HepG2 (cell line): ENCODE results near the gene NOL4L. TPM values are rescaled to one million over a fixed set of nuclear protein-coding genes. Genes with fewer than 3 reads are reported as not detected.
A peak's percentile ranks its signal among the peaks of the same experiment; 100 is the strongest.

Source experiments
- DPF2 ChIP-seq: sonication (generic); formaldehyde crosslinking; IDR thresholded peaks from 2 replicates; pipeline ENCODE4 v1.4.0; 2020; ENCODE audit warnings: mild to moderate bottlenecking, low read depth, missing genetic modification reagents, borderline replicate concordance
- EED ChIP-seq: sonication (generic); formaldehyde crosslinking; IDR thresholded peaks from 2 replicates; pipeline ENCODE4 v1.5.0; 2020; ENCODE audit warnings: mild to moderate bottlenecking, missing genetic modification reagents
- JUND ChIP-seq: sonication (generic); formaldehyde crosslinking; IDR thresholded peaks from 2 replicates; pipeline ENCODE4 v1.8.0; 2022; ENCODE audit warnings: mild to moderate bottlenecking, missing genetic modification reagents
- MXD4 ChIP-seq: IDR thresholded peaks from 2 replicates; pipeline ENCODE4 v1.6.1; 2016; ENCODE audit warnings: mild to moderate bottlenecking, missing biosample characterization, missing genetic modification reagents
- NFIB ChIP-seq: sonication (generic); formaldehyde crosslinking; IDR thresholded peaks from 2 replicates; pipeline ENCODE4 v1.9.0; 2021; ENCODE audit warnings: missing genetic modification reagents, mild to moderate bottlenecking, borderline replicate concordance
- RELA ChIP-seq: sonication (generic); formaldehyde crosslinking; IDR thresholded peaks from 2 replicates; pipeline ENCODE4 v1.4.0; 2020; ENCODE audit warnings: missing genetic modification reagents
- ZMYM2 ChIP-seq: sonication (generic); formaldehyde crosslinking; IDR thresholded peaks from 2 replicates; pipeline ENCODE4 v1.8.0; 2022; ENCODE audit warnings: mild to moderate bottlenecking, missing genetic modification reagents
- ZNF124 ChIP-seq: sonication (generic); formaldehyde crosslinking; IDR thresholded peaks from 2 replicates; pipeline ENCODE4 v1.4.0; 2020; ENCODE audit warnings: missing genetic modification reagents
- ZNF430 ChIP-seq: sonication (generic); formaldehyde crosslinking; IDR thresholded peaks from 2 replicates; pipeline ENCODE4 v1.9.0; 2021; ENCODE audit warnings: mild to moderate bottlenecking, missing genetic modification reagents
- ZNF557 ChIP-seq: sonication (generic); formaldehyde crosslinking; IDR thresholded peaks from 2 replicates; pipeline ENCODE4 v1.4.0; 2020; ENCODE audit warnings: missing genetic modification reagents
- polyA plus RNA-seq, 8 experiments: library from polyadenylated mRNA; depleted of rRNA in 3 of 8; stranded (reverse) in 7 of 8; unstranded in 1 of 8; fragments of >200 nt; fragmentation: Illumina TruSeq in 4 of 8; extraction: Trizol in 4 of 8; gene quantifications; 2 replicates each; pipeline versions ENCODE4 v1.2.1 to v1.2.3, GENCODE V29; 2011 to 2016; ENCODE audit warnings: low read depth in 4 of 8, missing spikeins in 1 of 8, mixed read lengths in 1 of 8; ENCODE audit not compliant: insufficient read depth in 1 of 8
- total RNA-seq, 5 experiments: library from RNA; depleted of rRNA; stranded (reverse); fragments of >200 nt; fragmentation: Illumina TruSeq; extraction: Trizol; gene quantifications; 2 replicates each; pipeline ENCODE4 v1.2.3, GENCODE V29; 2016; ENCODE audit warnings: low read depth in 1 of 5
- TF ChIP-seq, protein P1 (sequence below), 2 experiments: sonication (generic) in 1 of 2; formaldehyde crosslinking in 1 of 2; IDR thresholded peaks; 2 replicates each; pipeline versions ENCODE4 v1.6.1 to v1.9.0; 2014 to 2022; ENCODE audit warnings: antibody characterized with exemption in 1 of 2, borderline replicate concordance in 1 of 2, inconsistent platforms in 1 of 2, low read depth in 1 of 2, missing genetic modification reagents in 1 of 2
- TF ChIP-seq, protein P2 (sequence below): sonication (generic); formaldehyde crosslinking; IDR thresholded peaks from 2 replicates; pipeline ENCODE4 v1.4.0; 2020; ENCODE audit warnings: missing genetic modification reagents, borderline replicate concordance
- TF ChIP-seq, protein P3 (sequence below): sonication (generic); formaldehyde crosslinking; IDR thresholded peaks from 2 replicates; pipeline ENCODE4 v1.4.0; 2020; ENCODE audit warnings: missing genetic modification reagents
- TF ChIP-seq, protein P4 (sequence below): fragments of 450-650 bp; IDR thresholded peaks from 2 replicates; pipeline ENCODE4 v1.6.1; 2016

Gene NOL4L
- total and polyA plus RNA-seq, 2 of the 13 experiments (the other 11 are each of a cell fraction or from before 2014, with no cell fraction given): 16.6 to 35.4 TPM

DNA sequence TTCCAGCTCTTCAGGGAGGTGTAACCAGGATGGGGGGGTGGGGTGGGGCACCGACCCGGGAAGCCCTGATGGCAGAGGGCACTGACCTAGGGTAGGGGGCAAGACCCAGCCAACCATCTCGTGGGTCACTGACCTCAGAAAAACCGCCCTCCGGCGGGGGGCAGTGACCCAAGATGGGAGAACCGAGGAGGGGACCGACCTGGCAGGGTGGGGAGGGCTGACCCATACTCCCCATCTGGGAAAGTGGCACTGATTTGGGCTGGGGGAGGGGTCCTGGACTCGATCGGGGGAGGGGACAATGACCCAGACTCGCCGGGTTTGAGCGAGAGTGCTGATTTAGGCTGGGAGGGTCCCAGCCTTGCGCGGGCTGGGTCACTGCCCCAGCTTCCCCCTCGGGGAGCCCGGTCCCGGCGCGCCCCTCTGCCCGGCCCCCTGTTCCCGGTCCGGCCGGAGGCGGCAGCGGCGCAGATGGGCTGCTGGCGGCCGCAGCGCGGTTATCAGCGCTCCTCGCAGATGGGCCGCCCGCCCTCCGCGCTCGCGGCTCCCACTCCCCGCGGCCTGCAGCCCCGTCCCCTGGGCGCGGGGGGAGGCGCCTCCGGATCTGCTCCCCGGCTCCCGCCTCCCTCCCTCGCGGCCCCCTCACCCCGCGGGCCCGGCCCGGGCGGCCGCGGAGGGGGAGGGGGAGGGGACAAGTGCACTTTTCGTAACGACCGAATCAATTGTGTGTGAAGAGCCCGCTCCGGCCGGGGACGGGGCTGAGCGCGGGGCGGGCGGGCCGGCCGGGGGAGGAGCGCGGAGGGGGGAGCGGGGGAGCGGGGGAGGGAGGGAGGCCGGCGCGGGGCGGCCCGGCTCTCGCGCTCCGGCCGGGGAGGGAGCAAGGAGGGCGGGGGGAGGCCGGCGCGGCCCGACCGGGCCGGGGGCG, 2.2 kb downstream of the NOL4L start (continued):
- no peak for TF ChIP-seq EED
- TF ChIP-seq ZNF430: no peak
- TF ChIP-seq, protein P1, sequence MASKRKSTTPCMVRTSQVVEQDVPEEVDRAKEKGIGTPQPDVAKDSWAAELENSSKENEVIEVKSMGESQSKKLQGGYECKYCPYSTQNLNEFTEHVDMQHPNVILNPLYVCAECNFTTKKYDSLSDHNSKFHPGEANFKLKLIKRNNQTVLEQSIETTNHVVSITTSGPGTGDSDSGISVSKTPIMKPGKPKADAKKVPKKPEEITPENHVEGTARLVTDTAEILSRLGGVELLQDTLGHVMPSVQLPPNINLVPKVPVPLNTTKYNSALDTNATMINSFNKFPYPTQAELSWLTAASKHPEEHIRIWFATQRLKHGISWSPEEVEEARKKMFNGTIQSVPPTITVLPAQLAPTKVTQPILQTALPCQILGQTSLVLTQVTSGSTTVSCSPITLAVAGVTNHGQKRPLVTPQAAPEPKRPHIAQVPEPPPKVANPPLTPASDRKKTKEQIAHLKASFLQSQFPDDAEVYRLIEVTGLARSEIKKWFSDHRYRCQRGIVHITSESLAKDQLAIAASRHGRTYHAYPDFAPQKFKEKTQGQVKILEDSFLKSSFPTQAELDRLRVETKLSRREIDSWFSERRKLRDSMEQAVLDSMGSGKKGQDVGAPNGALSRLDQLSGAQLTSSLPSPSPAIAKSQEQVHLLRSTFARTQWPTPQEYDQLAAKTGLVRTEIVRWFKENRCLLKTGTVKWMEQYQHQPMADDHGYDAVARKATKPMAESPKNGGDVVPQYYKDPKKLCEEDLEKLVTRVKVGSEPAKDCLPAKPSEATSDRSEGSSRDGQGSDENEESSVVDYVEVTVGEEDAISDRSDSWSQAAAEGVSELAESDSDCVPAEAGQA (IDR thresholded peaks at IDR 0.05; ENCODE audit: low read depth): no peak
- TF ChIP-seq, protein P1 (CRISPR knock-in tag; IDR thresholded peaks at IDR 0.05; ENCODE audit: borderline replicate concordance): no peak
- TF ChIP-seq, protein P2, sequence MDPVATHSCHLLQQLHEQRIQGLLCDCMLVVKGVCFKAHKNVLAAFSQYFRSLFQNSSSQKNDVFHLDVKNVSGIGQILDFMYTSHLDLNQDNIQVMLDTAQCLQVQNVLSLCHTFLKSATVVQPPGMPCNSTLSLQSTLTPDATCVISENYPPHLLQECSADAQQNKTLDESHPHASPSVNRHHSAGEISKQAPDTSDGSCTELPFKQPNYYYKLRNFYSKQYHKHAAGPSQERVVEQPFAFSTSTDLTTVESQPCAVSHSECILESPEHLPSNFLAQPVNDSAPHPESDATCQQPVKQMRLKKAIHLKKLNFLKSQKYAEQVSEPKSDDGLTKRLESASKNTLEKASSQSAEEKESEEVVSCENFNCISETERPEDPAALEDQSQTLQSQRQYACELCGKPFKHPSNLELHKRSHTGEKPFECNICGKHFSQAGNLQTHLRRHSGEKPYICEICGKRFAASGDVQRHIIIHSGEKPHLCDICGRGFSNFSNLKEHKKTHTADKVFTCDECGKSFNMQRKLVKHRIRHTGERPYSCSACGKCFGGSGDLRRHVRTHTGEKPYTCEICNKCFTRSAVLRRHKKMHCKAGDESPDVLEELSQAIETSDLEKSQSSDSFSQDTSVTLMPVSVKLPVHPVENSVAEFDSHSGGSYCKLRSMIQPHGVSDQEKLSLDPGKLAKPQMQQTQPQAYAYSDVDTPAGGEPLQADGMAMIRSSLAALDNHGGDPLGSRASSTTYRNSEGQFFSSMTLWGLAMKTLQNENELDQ (CRISPR knock-in tag): no peak
- TF ChIP-seq DPF2 (CRISPR knock-in tag): no peak
- TF ChIP-seq ZNF124 (CRISPR knock-in tag): no peak
- no peak for TF ChIP-seq ZNF557 (CRISPR knock-in tag)
- TF ChIP-seq JUND (CRISPR knock-in tag): no peak
- 0 out of 2 replicates have a peak, but pooled peaks have one; percentile 16 for TF ChIP-seq MXD4 (CRISPR knock-in tag)
- TF ChIP-seq, protein P3, sequence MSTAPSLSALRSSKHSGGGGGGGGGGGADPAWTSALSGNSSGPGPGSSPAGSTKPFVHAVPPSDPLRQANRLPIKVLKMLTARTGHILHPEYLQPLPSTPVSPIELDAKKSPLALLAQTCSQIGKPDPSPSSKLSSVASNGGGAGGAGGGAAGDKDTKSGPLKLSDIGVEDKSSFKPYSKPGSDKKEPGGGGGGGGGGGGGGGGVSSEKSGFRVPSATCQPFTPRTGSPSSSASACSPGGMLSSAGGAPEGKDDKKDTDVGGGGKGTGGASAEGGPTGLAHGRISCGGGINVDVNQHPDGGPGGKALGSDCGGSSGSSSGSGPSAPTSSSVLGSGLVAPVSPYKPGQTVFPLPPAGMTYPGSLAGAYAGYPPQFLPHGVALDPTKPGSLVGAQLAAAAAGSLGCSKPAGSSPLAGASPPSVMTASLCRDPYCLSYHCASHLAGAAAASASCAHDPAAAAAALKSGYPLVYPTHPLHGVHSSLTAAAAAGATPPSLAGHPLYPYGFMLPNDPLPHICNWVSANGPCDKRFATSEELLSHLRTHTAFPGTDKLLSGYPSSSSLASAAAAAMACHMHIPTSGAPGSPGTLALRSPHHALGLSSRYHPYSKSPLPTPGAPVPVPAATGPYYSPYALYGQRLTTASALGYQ (CRISPR knock-in tag): no peak
- TF ChIP-seq ZMYM2 (CRISPR knock-in tag): no peak
- TF ChIP-seq, protein P4, sequence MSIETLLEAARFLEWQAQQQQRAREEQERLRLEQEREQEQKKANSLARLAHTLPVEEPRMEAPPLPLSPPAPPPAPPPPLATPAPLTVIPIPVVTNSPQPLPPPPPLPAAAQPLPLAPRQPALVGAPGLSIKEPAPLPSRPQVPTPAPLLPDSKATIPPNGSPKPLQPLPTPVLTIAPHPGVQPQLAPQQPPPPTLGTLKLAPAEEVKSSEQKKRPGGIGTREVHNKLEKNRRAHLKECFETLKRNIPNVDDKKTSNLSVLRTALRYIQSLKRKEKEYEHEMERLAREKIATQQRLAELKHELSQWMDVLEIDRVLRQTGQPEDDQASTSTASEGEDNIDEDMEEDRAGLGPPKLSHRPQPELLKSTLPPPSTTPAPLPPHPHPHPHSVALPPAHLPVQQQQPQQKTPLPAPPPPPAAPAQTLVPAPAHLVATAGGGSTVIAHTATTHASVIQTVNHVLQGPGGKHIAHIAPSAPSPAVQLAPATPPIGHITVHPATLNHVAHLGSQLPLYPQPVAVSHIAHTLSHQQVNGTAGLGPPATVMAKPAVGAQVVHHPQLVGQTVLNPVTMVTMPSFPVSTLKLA: no peak
- TF ChIP-seq NFIB (CRISPR knock-in tag): no peak
- no peak for TF ChIP-seq RELA (CRISPR knock-in tag)
